ENCODE results near the gene HOXA10.
A peak's percentile ranks its signal among the peaks of the same experiment; 100 is the strongest.

The HOXA10 gene

GRCh38 chr7:27165996-27166530 is 8.1 kb downstream of the HOXA10 start:
- no peak for DNase-seq (ENCODE audit: low read depth)

DNA sequence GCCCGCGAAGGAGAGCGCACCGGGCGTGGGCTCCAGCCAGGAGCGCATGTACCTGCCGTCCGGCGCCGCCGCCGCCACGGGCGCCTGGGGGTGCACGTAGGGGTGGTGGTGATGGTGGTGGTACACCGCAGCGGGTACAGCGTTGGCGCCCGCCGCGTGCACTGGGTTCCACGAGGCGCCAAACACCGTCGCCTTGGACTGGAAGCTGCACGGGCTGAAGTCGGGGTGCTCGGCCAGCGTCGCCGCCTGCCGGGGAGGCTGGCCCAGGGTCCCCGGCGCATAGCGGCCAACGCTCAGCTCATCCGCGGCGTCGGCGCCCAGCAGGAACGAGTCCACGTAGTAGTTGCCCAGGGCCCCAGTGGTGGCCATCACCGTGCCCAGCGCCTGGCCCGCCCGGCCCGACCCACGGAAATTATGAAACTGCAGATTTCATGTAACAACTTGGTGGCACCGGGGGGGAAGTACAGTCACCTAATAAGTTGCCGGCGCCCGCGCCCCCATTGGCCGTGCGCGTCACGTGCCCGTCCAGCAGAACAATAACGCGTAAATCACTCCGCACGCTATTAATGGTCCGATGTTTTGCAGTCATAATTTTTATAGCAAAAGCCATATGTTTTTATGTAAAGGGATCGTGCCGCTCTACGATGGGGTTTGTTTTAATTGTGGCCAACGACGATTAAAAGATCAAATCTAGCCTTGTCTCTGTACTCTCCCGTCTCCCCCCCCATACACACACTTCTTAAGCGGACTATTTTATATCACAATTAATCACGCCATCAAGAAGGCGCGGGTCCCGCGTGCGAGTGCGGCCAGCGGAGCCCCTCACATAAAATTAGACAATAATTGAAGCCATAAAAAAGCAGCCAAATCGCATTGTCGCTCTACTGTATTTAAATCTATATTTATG is 8.8 kb downstream of the HOXA10 start, which contains the start of gene HOXA9:
TSS of gene HOXA9 (minus strand) at position 449 of the 907 bp plus-strand sequence. CDS start at position 369, 80 bp downstream.
- DNase-seq (ENCODE audit: low read depth), result no peak

DNA sequence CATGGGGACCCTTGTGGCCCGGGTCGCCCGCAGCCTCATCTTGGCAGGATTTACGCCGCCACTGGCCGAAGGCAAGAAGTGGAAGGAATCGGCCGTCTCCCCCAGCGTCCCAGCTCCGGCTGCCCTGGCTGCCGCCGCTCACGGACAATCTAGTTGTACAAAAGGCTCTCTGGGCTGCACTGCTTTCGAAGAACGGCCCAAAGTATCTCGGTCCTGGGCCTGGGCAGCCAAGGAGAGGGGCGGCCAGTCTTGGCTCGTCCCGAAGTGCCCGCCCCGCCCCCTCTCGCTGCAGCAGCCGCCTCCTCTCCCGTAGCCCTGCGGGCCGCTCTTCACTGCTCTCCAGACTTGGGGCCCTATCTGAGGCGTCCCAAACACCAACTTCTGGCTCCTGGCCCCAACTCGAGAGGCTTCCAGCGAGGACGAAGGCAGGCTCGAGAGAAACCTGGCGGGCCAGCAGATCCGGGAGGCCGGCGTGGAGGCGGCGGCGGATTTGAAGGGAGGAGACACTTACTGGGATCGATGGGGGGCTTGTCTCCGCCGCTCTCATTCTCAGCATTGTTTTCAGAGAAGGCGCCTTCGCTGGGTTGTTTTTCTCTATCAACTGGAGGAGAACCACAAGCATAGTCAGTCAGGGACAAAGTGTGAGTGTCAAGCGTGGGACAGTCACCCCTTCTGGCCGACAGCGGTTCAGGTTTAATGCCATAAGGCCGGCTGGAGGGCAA is 9.6 kb downstream of the HOXA10 start:
- DNase-seq (ENCODE audit: low read depth), result no peak

GRCh38 chr7:27164045-27164366 is 10.1 kb downstream of the HOXA10 start:
- no peak for DNase-seq (ENCODE audit: low read depth)

- no peak for DNase-seq (ENCODE audit: low read depth)
Measured at GRCh38 chr7:27163288-27164044, 10.7 kb downstream of the HOXA10 start.

DNA sequence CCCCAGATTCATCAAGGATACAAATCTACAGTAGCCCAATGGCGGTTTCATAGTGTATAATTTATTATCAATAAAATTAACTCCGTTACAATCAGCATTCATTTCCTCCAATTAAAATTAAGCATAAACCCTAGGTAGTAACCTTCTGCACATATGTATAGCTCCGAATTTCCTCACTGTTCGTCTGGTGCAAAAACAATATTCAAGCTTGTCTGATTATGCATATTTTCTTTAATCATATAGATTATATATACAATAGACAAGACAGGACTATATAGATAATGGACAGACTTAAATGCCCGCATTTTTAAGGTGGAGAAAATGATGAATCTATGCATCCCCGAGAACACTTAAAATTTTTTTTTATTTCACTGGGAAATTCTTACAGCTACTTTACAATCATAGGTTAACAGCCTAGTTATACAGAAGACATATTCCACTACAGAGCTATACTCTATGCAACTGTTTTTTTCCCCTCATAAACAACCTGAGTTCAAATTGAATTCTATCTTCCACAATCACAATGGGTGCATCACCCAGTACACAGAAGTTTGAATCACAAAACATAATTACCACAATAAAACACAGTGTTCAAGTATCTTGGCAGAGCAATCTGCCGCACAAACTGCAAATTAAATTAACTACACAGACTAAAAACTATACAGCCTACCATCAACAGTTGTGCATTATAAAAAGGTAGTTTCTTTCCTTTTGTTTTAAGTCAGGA is 11.4 kb downstream of the HOXA10 start:
- DNase-seq (ENCODE audit: low read depth), result no peak

DNA sequence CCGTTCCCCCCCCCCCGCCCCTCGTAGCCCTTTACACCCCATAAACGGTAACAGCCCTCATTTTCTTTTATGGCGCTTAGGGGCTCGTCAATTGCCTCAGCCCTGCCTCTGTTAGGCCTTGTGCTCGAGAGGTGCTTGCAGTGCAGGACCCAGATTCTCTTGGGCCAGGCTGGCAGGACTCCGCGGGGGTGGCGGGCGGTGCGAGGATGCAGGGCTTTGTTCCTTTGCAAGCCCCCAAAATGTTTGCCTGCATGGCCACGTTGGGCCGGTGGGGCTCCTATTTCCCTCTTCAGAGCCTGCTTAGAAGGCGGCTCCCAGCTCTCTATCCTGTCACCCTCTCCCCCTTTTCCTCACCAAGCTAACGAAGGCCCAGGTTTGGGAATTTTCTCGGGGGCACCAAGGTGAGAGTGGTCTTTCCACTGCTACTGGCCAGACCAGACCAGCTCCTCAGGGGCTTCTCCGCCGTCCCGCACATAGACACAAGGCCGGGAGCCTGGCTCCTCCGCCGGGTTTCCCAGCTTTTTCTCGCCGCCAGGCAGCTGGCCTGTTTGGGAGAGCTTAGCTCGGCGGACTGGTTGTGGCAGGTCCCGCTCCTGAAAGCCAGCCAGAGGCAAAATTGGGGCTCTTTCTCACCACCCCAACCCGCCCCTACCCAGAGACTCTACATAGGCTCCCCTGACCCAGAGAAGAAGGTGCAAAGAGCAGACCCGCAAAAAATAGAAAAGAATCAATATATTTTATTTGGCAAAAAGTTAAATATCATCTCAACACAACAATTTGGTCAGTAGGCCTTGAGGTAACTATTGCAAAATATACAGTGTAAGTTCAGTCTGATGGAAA is 12.2 kb downstream of the HOXA10 start:
- DNase-seq (ENCODE audit: low read depth), result no peak

DNA sequence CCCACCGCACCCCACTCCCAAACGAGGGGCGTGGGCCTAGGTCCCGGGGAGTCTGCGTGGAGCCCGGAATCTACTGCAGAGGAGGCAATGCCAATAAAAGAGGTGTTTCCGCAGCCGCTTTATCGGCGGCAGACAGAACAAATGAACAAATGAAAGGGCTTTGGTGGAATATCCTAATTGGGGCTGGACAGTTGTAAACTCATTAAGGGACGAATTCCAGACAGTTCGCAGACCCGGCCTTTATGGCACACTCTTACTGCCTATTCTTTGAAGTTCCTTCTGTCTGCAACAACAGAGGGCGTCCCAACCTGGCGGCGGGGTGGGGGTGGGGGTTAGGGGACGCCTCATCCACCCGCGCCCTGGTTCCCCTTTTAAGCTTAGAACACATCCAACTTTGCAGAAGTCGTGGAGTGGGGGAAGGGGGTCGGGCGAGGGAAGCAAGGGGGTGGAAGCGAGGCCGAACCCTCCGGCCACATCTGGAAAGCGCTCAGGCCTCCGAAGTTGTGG is 12.9 kb downstream of the HOXA10 start:
- no peak for DNase-seq (ENCODE audit: low read depth)

DNA sequence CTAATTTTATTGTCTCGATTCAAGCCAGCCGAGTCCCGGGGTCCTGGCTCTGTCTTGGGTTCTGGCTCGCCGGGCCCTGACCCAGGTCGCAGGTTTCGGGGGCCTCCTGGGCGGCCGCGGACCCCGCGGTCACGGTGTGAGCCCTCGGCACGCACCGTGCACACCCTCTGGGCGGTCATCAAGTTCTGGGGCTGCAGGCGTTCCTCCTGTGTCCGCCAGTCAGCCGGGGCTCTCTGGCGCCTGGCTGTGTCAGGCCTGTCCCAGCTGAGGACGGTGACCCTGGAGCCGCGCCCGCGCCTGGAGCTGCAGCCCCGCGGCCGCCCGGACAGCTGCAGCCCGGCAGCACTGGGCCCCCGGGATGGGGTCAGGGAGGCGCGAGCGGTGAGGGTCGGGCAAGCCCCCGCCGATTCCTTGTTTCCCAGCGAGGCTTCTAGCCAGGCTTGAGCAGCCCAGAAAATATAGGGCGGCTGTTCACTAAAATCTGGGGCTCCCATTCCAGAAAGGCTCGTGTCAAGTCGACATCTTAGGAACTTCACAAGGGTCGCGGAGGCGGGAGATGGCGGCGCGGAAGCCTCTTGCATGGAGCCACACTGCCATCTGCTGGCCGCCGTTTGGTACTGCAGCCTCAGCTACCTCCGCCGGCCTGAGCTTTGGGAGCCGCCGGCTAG is 13.4 kb downstream of the HOXA10 start:
- DNase-seq (ENCODE audit: low read depth), result peak; percentile 4

DNA sequence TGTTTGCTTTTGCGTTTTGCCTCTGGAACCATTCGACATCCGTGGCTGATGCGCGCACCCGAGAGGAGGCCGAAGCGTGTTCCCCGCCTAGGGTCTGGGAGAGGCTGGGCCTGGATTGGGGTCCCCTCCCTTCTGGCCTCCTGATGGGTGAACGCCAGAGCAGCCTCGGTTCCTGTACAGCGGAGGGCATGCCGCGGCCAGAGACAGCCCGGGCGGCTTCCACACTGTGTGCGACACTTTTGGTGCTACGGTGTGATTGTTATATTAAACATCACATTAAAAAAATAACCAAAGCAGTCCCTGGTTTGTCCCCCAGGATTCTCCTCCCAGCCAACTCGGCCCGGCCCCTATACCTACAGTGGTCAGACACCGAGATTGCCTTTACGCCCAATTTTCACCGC is 14.0 kb downstream of the HOXA10 start:
- DNase-seq (ENCODE audit: low read depth), result no peak

DNA sequence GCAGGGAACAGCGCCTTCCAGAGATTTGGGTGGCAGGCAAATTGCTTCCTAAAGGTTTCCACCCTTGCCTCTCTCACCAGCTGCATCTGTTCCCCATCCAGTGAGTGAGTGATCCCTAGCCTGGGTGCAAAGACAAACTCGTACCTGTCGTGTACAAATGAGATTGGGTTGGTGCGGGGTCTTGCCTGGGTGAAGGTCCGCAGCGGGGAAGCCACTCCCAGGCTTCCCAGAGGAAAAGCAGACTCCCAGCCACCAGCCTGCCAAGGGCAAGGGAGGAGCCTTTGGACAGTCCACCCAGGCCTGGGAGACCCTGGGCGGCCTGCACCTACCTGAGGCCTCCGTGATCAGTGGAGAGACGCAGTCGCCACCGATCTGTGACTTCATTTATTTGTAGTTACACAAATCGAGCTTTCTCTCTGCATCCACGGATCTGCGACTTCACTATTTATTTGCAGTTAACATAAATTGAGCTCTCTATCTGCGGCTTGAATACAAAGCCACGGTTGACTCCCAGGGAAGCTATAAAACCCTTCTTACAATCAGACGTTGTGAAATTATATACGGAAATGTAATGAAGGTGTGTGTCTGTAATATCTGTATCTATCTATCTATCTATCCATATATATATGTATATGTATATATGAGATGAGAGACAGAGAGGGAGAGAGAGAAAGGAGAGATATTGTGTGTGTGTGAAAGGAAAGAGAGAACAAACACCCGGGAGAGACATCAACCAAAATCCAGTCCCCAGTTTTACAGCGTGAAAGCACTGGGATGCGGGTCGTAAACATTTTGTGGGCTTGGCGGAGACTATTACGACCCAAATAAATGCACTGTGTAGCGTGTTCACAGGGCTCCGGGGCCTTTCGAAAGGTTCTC is 14.6 kb downstream of the HOXA10 start:
- no peak for DNase-seq (ENCODE audit: low read depth)

GRCh38 chr7:27158436-27159265 is 15.5 kb downstream of the HOXA10 start:
- no peak for DNase-seq (ENCODE audit: low read depth)

DNA sequence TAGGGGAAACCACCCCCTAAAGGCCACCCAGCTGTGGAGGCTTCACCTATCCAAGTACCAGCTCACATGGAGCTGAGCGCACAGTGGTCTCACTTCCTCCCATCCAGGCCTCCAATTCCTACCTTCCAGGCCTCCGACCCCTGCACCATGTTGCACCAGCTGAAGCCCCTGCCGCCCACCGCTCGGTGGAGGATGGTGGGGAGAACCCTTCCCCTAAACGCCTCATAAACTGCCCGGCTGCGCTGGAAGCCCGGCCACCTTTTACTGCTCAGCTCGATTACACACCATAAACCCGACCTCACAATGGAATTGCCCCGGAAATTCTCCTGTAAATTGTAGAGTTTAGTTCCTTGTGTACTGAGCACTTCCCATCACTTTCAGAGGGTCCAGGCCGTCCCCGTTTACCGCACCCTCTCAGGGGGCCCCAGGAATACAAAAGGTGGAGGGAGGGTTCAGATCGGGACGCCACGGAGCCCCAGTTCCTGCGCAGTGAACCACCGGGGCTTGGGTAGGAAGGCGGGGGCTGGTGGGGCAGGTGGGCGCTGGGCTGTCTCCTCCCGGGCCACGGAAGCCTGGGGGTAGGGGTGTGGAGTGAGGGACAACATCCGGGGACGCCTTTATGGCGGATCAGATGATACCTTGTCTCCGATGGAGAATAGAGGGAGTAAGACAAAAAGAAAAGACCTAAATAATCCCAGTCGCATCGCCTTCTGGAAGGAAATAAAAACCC is 16.3 kb downstream of the HOXA10 start:
- DNase-seq (ENCODE audit: low read depth), result no peak

- DNase-seq (ENCODE audit: low read depth), result no peak
Measured at GRCh38 chr7:27156916-27157701, 17.0 kb downstream of the HOXA10 start.

DNA sequence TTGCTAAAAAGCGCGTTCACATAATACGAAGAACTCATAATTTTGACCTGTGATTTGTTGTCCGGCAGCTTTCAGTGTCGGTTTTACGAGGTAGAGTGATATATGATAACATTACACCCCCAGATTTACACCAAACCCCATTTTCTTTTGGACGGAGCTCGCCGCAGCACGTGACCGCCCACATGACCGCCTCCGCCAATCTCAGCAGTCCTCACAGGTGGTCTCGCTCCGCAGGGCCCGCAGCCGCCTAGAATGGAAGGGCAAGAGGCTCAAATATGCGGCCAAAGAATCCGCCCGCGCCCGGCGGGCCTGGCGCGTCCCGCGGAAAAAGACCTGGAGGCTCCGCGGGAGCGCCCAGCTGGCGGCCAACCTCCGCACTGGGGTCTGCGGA is 17.6 kb downstream of the HOXA10 start, which contains the start of gene HOXA7:
TSS of gene HOXA7 (minus strand) at position 168 of the 391 bp plus-strand sequence. CDS start at position 38, 130 bp downstream.
- DNase-seq (ENCODE audit: low read depth), result no peak

GRCh38 chr7:27155816-27156507 is 18.2 kb downstream of the HOXA10 start:
- no peak for DNase-seq (ENCODE audit: low read depth)

All from non-pigmented ciliary epithelial cell (primary cell).